OCI-LY7 (cell line): ENCODE results near the gene KMT2B.

Experiments
- EZH2phosphoT487 ChIP-seq: fragments of 200-600 bp; sonication (generic); IDR thresholded peaks from 2 replicates; pipeline ENCODE4 v1.6.1; 2018; ENCODE audit warnings: low read depth, borderline replicate concordance, mild to moderate bottlenecking, mixed run types, antibody characterized with exemption, low read length, moderate library complexity, mixed read lengths
- TF ChIP-seq, protein P1 (sequence below): fragments of 200-600 bp; sonication (generic); conservative IDR thresholded peaks from 2 replicates; pipeline ENCODE4 v1.5.1; 2014; ENCODE audit warnings: mild to moderate bottlenecking, antibody characterized with exemption, low read length, moderate library complexity, mixed read lengths

DNA sequence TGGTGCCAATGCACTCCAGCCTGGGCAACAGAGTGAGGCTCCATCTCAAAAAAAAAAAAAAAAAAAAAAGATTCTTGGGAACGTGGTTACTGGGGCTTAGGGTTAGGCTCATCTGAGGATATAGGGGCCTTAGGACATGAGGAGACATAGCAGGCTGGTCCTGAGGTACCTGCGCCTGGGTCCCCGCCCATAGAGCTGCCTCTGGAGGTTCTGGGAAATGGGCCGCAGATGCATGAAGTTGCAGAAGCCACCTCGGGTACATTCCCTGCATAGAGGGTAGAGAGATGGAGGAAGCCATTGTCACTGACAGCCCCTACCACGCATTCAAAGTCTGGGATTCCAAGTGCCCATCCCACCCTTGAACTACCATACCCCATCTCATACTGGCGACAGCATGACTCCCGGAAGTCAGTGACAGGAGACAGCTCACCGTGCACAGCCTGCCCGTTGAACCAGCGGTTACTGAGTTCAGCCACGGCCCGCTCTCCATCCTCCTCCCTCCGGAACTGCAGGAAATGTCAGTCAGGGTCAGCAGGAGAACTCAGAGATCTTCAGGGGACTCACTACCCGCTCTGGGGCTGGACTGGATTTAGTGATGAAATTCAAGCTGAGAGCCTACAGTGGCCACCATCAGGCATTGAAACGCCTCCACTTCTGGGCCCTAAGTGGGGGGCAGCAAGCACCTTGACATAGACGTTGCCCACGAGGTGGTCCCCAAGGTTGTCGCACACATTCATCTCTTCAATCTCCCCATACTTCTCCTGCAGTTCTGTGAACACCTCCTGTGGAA, 26.0 kb downstream of the KMT2B start:
- TF ChIP-seq, protein P1, sequence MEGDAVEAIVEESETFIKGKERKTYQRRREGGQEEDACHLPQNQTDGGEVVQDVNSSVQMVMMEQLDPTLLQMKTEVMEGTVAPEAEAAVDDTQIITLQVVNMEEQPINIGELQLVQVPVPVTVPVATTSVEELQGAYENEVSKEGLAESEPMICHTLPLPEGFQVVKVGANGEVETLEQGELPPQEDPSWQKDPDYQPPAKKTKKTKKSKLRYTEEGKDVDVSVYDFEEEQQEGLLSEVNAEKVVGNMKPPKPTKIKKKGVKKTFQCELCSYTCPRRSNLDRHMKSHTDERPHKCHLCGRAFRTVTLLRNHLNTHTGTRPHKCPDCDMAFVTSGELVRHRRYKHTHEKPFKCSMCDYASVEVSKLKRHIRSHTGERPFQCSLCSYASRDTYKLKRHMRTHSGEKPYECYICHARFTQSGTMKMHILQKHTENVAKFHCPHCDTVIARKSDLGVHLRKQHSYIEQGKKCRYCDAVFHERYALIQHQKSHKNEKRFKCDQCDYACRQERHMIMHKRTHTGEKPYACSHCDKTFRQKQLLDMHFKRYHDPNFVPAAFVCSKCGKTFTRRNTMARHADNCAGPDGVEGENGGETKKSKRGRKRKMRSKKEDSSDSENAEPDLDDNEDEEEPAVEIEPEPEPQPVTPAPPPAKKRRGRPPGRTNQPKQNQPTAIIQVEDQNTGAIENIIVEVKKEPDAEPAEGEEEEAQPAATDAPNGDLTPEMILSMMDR = no peak
- TF ChIP-seq EZH2phosphoT487 = no peak
